GM20000 (cell line): ENCODE measurements around the gene ROR1.

Source experiments
- DNase-seq: peaks from one replicate; pipeline ENCODE4 v3.0.0; 2012; ENCODE audit warnings: low spot score
- CTCF ChIP-seq: IDR thresholded peaks from 2 replicates; pipeline ENCODE4 v1.5.1; 2012; ENCODE audit warnings: mild to moderate bottlenecking, control low read depth; ENCODE audit errors: extremely low read depth, missing control alignments

ROR1 gene

GRCh38 chr1:63773815-63774616 is at the start of gene ROR1:
TSS of gene ROR1 (plus strand) at chr1:63774017.
- TF ChIP-seq CTCF = no peak
- DNase-seq = peak; percentile 81

GRCh38 chr1:63724375-63724899 is 49.4 kb upstream of the ROR1 start:
- TF ChIP-seq CTCF = no peak
- no peak for DNase-seq

GRCh38 chr1:63728611-63729226 is 45.1 kb upstream of the ROR1 start:
- no peak for TF ChIP-seq CTCF
- no peak for DNase-seq

GRCh38 chr1:63729227-63729620 is 44.6 kb upstream of the ROR1 start:
- TF ChIP-seq CTCF = no peak
- no peak for DNase-seq

- no peak for TF ChIP-seq CTCF
- no peak for DNase-seq
Measured at GRCh38 chr1:63730211-63730610, 43.6 kb upstream of the ROR1 start.

GRCh38 chr1:63731117-63732043 is 42.4 kb upstream of the ROR1 start:
- no peak for DNase-seq
- no peak for TF ChIP-seq CTCF
